GM21619 (cell line): ENCODE measurements around the gene STRA6.
"Not testable (repeated sequence)": the region's sequence is repeated elsewhere in the genome, so short reads cannot be mapped to it uniquely, and the experiment has no call there.

ENCODE experiments used
- ATAC-seq: cut with Tn5 transposase; IDR thresholded peaks from one replicate; pipeline ENCODE4 v1.9.1; 2021; ENCODE audit not compliant: unreplicated experiment

The STRA6 gene

GRCh38 chr15:74167891-74168331 lies 34.7 kb downstream of the STRA6 start:
- no peak for ATAC-seq

DNA sequence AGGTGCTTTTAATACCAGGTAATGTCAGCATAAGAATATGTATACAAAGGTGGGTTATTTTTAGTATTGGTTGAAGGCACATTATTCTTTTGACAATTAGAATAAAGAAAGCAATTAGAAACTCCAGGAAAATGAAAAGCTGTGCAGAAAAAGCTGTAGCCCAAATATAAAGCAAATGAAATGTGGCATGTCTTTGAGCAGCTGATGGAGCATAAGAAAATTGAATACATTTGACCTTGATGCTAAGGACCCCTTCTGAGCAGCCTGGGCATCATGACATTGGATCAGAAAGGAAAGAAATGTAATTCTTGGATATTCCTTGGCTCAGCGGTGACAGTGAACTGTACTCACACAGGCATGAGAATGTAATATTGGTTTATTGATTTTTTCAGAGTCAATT lies 37.1 kb downstream of the STRA6 start:
- no peak for ATAC-seq

GRCh38 chr15:74162195-74162536 lies 40.4 kb downstream of the STRA6 start:
- not testable (repeated sequence) for ATAC-seq

DNA sequence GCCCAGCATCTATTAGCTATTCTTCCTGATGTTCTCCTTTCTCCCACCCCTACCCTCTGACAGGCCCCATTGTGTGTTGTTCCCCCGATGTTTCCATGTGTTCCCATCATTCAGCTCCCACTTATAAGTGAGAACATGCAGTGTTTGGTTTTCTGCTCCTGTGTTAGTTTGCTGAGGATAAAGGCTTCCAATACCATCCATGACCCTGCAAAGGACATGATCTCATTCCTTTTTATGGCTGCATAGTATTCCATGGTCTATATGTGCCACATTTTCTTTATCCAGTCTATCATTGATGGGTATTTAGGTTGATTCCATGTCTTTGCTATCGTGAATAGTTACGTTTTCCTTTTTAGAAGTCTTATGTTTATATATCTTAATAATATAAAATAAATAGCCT lies 42.2 kb downstream of the STRA6 start:
- not testable (repeated sequence) for ATAC-seq

- ATAC-seq: no peak
Observed at GRCh38 chr15:74159773-74160172, 42.8 kb downstream of the STRA6 start.

- peak; percentile 80 for ATAC-seq
Observed at GRCh38 chr15:74158855-74159650, 43.5 kb downstream of the STRA6 start.

- no peak for ATAC-seq
Observed at GRCh38 chr15:74157868-74158827, 44.4 kb downstream of the STRA6 start.

DNA sequence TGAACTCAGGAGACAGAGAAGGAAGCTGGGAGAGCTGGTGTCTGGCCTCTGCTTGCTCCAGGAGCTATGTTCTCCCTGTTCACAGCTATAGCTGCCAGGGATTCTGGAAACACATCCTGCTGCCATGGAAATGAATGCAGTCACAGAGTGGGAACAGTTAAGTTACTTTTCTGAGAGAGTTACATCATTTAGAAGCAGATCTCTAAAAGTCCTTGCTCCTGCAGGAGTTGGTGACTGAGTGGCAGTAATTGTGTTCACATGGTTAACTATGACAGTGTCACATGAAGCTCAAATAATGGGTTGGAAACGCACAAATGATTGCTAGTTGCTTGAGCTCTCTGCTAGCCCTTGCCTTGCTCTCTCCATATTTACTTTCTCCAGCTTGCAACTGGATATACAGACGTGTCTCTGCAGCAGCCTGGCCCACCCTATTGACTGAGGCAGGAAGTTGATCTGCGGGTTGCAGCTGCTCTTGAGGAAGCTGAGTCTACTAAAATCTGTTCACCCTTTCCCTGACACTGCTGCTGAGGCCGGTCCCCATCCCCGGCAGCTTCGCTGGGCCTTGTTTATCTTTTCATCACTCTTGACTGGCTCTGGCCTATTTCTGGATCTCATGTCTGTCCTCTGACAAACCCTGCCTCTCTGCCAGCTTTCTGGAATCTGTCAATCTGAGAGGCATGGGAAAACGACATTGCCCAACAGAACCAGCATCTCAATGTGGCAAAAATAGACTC lies 45.7 kb downstream of the STRA6 start:
- ATAC-seq: no peak

GRCh38 chr15:74155766-74156417 lies 46.7 kb downstream of the STRA6 start:
- no peak for ATAC-seq

DNA sequence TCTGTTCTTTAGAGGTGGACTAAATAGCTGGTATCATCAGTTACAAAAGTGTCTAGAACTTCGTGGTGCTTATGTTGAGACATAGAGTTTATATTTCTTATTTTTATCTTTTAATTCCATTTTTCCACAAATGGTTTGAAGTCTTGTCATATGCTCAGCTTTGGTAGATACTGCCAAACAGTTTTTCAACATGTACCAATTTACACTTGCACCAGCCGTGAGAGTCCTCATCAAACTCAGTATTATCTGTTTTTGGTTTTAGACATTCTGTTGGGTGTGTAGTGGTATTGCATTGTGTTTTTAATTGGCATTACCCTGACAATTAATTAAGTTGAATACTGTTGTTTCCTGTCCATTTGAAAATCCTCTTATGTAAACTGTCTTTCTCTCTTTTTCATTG lies 55.5 kb downstream of the STRA6 start:
- ATAC-seq: no peak

- no peak for ATAC-seq
Observed at GRCh38 chr15:74146277-74146800, 56.2 kb downstream of the STRA6 start.

DNA sequence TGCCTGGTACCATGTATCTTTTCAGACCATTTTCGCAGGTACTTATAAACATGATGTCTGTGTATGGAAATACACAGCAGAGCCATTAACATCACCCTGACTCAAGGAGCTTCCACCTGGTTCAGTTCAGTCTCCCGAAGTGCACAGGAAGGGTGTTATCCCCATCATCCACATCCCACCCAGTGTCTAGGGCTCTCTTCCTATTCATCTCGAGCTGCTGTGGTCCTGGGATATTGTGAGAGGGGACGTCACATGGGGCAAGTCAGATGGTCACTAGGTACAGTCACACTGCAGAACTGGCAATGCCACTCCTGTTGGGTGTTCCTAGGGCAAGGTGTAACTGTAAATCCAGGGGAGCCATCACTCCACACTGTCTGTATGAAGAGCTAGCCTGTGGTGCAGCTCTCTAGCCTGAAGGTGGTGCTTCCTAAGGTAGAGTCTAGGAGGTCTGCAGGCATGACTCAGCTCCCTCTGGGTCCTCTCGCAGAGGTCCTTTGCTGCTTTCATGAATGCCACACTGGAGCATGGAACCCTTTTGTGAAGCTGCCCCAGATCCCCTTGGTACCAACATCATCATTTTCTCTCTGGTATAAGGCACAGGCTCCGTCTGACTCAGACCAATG lies 58.3 kb downstream of the STRA6 start:
- no peak for ATAC-seq

- no peak for ATAC-seq
Observed at GRCh38 chr15:74141591-74141990, 61.0 kb downstream of the STRA6 start.

GRCh38 chr15:74138642-74139041 lies 63.9 kb downstream of the STRA6 start:
- ATAC-seq: no peak

DNA sequence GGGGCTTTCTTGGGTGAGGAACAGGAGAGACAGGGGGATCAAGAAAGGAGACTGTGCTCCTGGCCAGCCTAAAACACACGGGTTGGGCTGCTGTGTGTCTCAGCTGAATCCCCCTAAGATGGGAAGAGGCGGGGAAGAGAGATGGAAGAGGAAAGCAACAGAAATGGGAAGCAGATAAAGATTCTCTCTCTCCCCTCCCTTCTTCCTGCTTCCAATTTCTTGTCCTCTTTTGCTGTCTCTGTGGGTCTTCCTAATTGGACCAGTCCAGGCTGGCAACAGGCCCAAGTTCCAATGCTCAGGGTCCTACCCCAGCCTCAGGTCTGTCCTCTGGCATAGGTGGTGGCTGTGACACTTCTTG lies 65.1 kb downstream of the STRA6 start:
- ATAC-seq: no peak

DNA sequence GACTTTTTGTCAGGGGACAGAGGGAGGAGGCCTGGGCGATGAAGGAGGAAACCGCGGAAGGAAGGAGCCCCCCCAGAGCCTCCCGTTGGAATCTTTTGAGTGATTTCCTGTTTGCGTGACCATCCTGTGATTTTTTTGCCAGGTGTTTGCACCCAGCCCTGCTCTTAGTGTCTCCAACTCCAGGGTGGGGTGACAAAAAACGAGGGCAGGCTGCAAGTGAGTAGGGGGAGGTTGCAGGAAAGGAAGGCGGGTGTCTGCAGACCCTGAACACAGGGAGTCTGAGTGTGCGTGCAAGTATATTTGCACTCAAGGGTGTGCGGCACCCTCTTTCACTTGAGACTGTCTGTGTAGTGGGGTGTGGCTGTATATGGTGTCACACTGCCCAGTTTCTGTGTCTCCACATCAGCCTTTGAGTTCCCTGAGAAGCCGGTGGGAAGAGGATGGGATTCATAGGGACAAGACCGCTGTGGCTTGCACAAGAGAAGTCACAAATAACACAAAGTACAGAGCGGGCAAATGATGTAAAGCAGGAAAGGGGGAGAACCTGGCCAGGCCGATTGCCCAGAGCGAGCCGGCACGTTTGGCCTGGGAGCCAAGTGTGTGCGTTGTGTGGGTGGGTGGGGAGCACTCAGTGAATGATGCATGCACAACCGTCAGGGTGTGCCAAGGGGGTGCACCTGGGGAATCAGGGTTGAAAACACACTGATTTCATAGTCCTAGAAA lies 65.6 kb downstream of the STRA6 start:
- ATAC-seq: no peak

GRCh38 chr15:74136540-74136813 lies 66.1 kb downstream of the STRA6 start:
- no peak for ATAC-seq

DNA sequence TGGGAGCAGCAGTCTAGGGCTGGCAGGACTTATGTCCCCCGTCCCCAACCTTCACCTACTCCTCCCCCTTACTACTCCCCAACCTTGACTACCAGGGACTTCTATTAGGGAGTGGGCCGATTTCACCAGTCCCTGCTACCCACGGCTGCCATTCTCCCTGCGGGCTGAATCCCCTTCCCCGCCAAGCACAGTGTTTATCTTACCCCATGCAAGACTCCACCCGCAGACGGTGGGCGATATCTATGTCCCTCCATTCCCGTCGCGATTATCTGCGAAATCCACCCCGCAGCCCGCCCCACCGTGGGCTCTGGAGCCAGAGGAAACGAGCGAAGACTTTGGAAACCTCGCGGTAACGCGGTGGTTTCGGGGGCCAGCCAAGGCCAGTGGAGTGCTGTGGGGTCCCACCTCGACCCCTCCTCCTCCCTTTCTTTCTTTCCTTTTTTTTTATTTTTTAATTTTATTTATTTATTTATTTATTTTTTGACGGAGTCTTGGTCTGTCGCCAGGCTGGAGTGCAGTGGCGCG lies 67.5 kb downstream of the STRA6 start:
- no peak for ATAC-seq

- ATAC-seq: no peak
Observed at GRCh38 chr15:74134387-74135027, 68.1 kb downstream of the STRA6 start.
